Sigmoid colon (tissue), 7 donors: Measurements from ENCODE around the gene SLC16A5. TPM values are rescaled to one million over a fixed set of nuclear protein-coding genes. Genes with fewer than 3 reads are reported as not detected.

ENCODE experiments used
- DNase-seq: peaks from one replicate; pipeline ENCODE4 v3.0.0-alpha.2; 2019
- H3K27ac ChIP-seq, 4 donors: fragments of 200-600 bp; sonication (generic); one replicate each; pipeline ENCODE4 v1.5.1; 2016 to 2019; ENCODE audit warnings: mild to moderate bottlenecking in 1 of 4
- H3K27me3 ChIP-seq, 3 donors: fragments of 200-600 bp; sonication (generic); one replicate each; pipeline ENCODE4 v1.5.1; 2019; ENCODE audit warnings: mild to moderate bottlenecking in 1 of 3
- H3K36me3 ChIP-seq, 4 donors: fragments of 200-600 bp; sonication (generic); one replicate each; pipeline ENCODE4 v1.5.1; 2016 to 2019
- H3K4me1 ChIP-seq, 4 donors: fragments of 200-600 bp; sonication (generic); one replicate each; pipeline ENCODE4 v1.5.1; 2017 to 2019
- H3K4me3 ChIP-seq, 4 donors: fragments of 200-600 bp; sonication (generic); one replicate each; pipeline ENCODE4 v1.5.1; 2017 to 2019; ENCODE audit warnings: mild to moderate bottlenecking in 2 of 4, moderate library complexity in 1 of 4
- H3K9me3 ChIP-seq, 4 donors: fragments of 200-600 bp in 3 of 4; sonication (generic) in 3 of 4; one replicate each; pipeline versions ENCODE4 v1.5.1 to v1.6.1; 2013 to 2019
- CTCF ChIP-seq, 4 experiments: fragments of 450-650 bp in 3 of 4; fragments of 200-600 bp in 1 of 4; IDR thresholded peaks; one replicate each; pipeline ENCODE4 v1.5.1; 2016 to 2019; ENCODE audit warnings: antibody characterized with exemption in 4 of 4, mild to moderate bottlenecking in 3 of 4, moderate library complexity in 2 of 4
- EP300 ChIP-seq, 4 donors: sonication (generic); formaldehyde crosslinking; IDR thresholded peaks; one replicate each; pipeline ENCODE4 v1.6.1; 2017; ENCODE audit warnings: antibody characterized with exemption in 4 of 4
- POLR2A ChIP-seq, 2 donors: fragments of 450-650 bp; IDR thresholded peaks; one replicate each; pipeline ENCODE4 v1.6.1; 2016; ENCODE audit warnings: antibody characterized with exemption in 2 of 2, mild to moderate bottlenecking in 2 of 2, moderate library complexity in 2 of 2
- POLR2AphosphoS5 ChIP-seq, 4 donors: sonication (generic); formaldehyde crosslinking; IDR thresholded peaks; one replicate each; pipeline ENCODE4 v1.6.1; 2017; ENCODE audit warnings: antibody characterized with exemption in 4 of 4
- WGBS, 2 donors: extraction: QIAGEN DNeasy Blood & Tissue Kit; methylation state at CpG; one replicate each; pipeline ENCODE4 v1.1.7; 2013; 5-methylcytosine and 5-hydroxymethylcytosine counted together
- intact Hi-C: fragments of 100-400 bp; cut with DNase I; formaldehyde crosslinking; loops from one replicate; pipeline ENCODE4 v1.15.1; 2023
- polyA plus RNA-seq, 3 donors: library from polyadenylated mRNA; stranded (reverse); fragments of 200-250 nt; gene quantifications; one replicate each; pipeline ENCODE4 v1.2.3, GENCODE V29; 2013
- total RNA-seq, 4 donors: library from RNA; depleted of rRNA; stranded (reverse); fragments of >200 nt; gene quantifications; one replicate each; pipeline ENCODE4 v1.1.0, GENCODE V29; 2016
- donor health status: healthy with polysubstance abuse.
- donor health status: Bipolar disorder and iron deficiency.
- donor health status: healthy.

SLC16A5 gene
- total and polyA plus RNA-seq, 7 donors = 2.6 to 31.1 (median 8.1) TPM

GRCh38 chr17:75111777-75112335 is 24.1 kb downstream of the SLC16A5 start:
- WGBS, 2 donors = 90% methylated on average over 7 of the region's 7 CpGs
- intact Hi-C loops = loop anchor here (5.0 kb wide), 2 partner anchors 50 to 70 kb away; partner anchors contain the start of gene SUMO2

GRCh38 chr17:75113798-75114551 is 26.2 kb downstream of the SLC16A5 start:
- intact Hi-C loops = loop anchor here (1.0 to 5.0 kb wide), 4 partner anchors 17 to 87 kb away; partner anchors contain the start of genes NT5C and SUMO2
- TF ChIP-seq POLR2A (IDR thresholded peaks at IDR 0.05) = no peak
- TF ChIP-seq POLR2AphosphoS5 (IDR thresholded peaks at IDR 0.05) = peak in 2 of 4 donors; percentile 42 to 47
- TF ChIP-seq EP300 (IDR thresholded peaks at IDR 0.05) = no peak
- peak; percentile 76 to 98 (median 94) for TF ChIP-seq CTCF (IDR thresholded peaks at IDR 0.05)
- Histone ChIP-seq H3K9me3 (no peaks in the 10 kb centered on the region), H3K4me1 (peaks cover 0 to 45% (median 36%) of the 10 kb centered on the region in 4 donors), H3K36me3 (peaks cover 0 to 6% (median 3%) of the 10 kb centered on the region in 4 donors), H3K27me3 (no peaks in the 10 kb centered on the region), H3K27ac (peak overlapping the region; percentile 81 to 86 (median 86)), H3K4me3 (peak overlapping the region; percentile 34 to 56 (median 52))
- WGBS, 2 donors = 1 to 3% methylated on average over 22 of the region's 22 CpGs
- peak; percentile 95 for DNase-seq

More at GRCh38 chr17:75111777-75112335, 24.1 kb downstream of the SLC16A5 start:
- Histone ChIP-seq H3K9me3 (no peaks in the 10 kb centered on the region), H3K27me3 (no peaks in the 10 kb centered on the region), H3K36me3 (peaks cover 0 to 6% (median 0%) of the 10 kb centered on the region in 4 donors), H3K4me3 (no peak overlapping the region), H3K4me1 (peaks cover 0 to 48% (median 38%) of the 10 kb centered on the region in 4 donors), H3K27ac (no peak overlapping the region)
- DNase-seq = no peak
- TF ChIP-seq EP300 (IDR thresholded peaks at IDR 0.05) = no peak
- TF ChIP-seq POLR2A (IDR thresholded peaks at IDR 0.05) = no peak
- TF ChIP-seq CTCF (IDR thresholded peaks at IDR 0.05) = no peak
- TF ChIP-seq POLR2AphosphoS5 (IDR thresholded peaks at IDR 0.05) = no peak

GRCh38 chr17:75114552-75115314 is 27.0 kb downstream of the SLC16A5 start:
- Histone ChIP-seq H3K27me3 (no peaks in the 10 kb centered on the region), H3K4me3 (peak overlapping the region; percentile 34 to 56 (median 52)), H3K27ac (peak overlapping the region; percentile 81 to 86 (median 86)), H3K9me3 (no peaks in the 10 kb centered on the region), H3K36me3 (peaks cover 0 to 6% (median 3%) of the 10 kb centered on the region in 4 donors), H3K4me1 (peaks cover 0 to 39% (median 30%) of the 10 kb centered on the region in 4 donors)
- TF ChIP-seq EP300 (IDR thresholded peaks at IDR 0.05) (no peak), POLR2AphosphoS5 (IDR thresholded peaks at IDR 0.05) (no peak), POLR2A (IDR thresholded peaks at IDR 0.05) (no peak), CTCF (IDR thresholded peaks at IDR 0.05) (no peak)
- intact Hi-C loops = loop anchor here (1.0 to 5.0 kb wide), 4 partner anchors 17 to 87 kb away; partner anchors contain the start of genes NT5C and SUMO2
- no peak for DNase-seq
- WGBS, 2 donors = 34 to 40% methylated on average over 19 of the region's 19 CpGs

- Histone ChIP-seq H3K4me1 (peaks cover 0 to 33% (median 25%) of the 10 kb centered on the region in 4 donors), H3K9me3 (no peaks in the 10 kb centered on the region), H3K27ac (no peak overlapping the region), H3K36me3 (peaks cover 0 to 6% (median 3%) of the 10 kb centered on the region in 4 donors), H3K27me3 (no peaks in the 10 kb centered on the region), H3K4me3 (no peak overlapping the region)
- intact Hi-C loops = no loop called here
- no peak for DNase-seq
- TF ChIP-seq EP300 (IDR thresholded peaks at IDR 0.05) (no peak), POLR2A (IDR thresholded peaks at IDR 0.05) (no peak), POLR2AphosphoS5 (IDR thresholded peaks at IDR 0.05) (no peak), CTCF (IDR thresholded peaks at IDR 0.05) (no peak)
Measured at GRCh38 chr17:75115555-75115954, 27.8 kb downstream of the SLC16A5 start.
